HEK293 (cell line): ENCODE measurements around the gene VSTM4.

Experiments
- CTCF ChIA-PET: fragments of 350-600 bp; formaldehyde crosslinking; extraction: SDS; loops from one replicate; lab custom pipeline; 2021; ENCODE audit warnings: antibody characterized with exemption; lab: Yijun Ruan, JAX
- POLR2A ChIA-PET: fragments of 300-600 bp; formaldehyde crosslinking; extraction: SDS; loops from one replicate; lab custom pipeline; 2020; ENCODE audit warnings: antibody characterized with exemption, inconsistent platforms; lab: Yijun Ruan, JAX
- H3K27ac ChIP-seq: fragments of 200-500 bp; sonication (Bioruptor generic); 2 replicates; pipeline ENCODE4 v1.5.1; 2014; ENCODE audit warnings: low read depth, low read length, control low read depth, inconsistent platforms; ENCODE audit errors: extremely low read depth
- H3K36me3 ChIP-seq, 2 experiments: fragments of 200-500 bp in 1 of 2; sonication (Bioruptor generic) in 1 of 2; 1 replicate in 1 of 2; 2 replicates in 1 of 2; pipeline ENCODE4 v1.5.1; 2014 to 2017; ENCODE audit warnings: inconsistent platforms in 2 of 2, low read length in 2 of 2; ENCODE audit not compliant: control insufficient read depth in 2 of 2, insufficient read depth in 1 of 2
- H3K4me1 ChIP-seq: fragments of 200-500 bp; sonication (Bioruptor generic); 2 replicates; pipeline ENCODE4 v1.5.1; 2014; ENCODE audit warnings: mild to moderate bottlenecking, low read length, inconsistent platforms; ENCODE audit not compliant: control insufficient read depth, insufficient read depth
- H3K4me3 ChIP-seq: 2 replicates; pipeline ENCODE4 v1.5.1; 2011; ENCODE audit warnings: low read depth, mild to moderate bottlenecking, control low read depth, low read length, moderate library complexity
- H3K9me3 ChIP-seq: fragments of 200-500 bp; sonication (Bioruptor generic); 2 replicates; pipeline ENCODE4 v1.5.1; 2014; ENCODE audit warnings: low read depth, low read length, inconsistent platforms; ENCODE audit not compliant: control insufficient read depth, insufficient read depth
- AEBP2 ChIP-seq: fragments of 450-650 bp; formaldehyde crosslinking; IDR thresholded peaks from 2 replicates; pipeline ENCODE4 v1.5.1; 2016; ENCODE audit warnings: missing biosample characterization, missing genetic modification characterization, borderline replicate concordance
- HOXA7 ChIP-seq: sonication (generic); formaldehyde crosslinking; IDR thresholded peaks from 2 replicates; pipeline ENCODE4 v1.8.1; 2022; ENCODE audit warnings: missing genetic modification reagents, borderline replicate concordance
- HOXC10 ChIP-seq: sonication (generic); formaldehyde crosslinking; IDR thresholded peaks from 2 replicates; pipeline ENCODE4 v1.8.1; 2023; ENCODE audit warnings: mild to moderate bottlenecking, missing genetic modification reagents
- INSM2 ChIP-seq: fragments of 450-650 bp; formaldehyde crosslinking; IDR thresholded peaks from 2 replicates; pipeline ENCODE4 v1.5.1; 2016; ENCODE audit warnings: missing biosample characterization, missing genetic modification characterization
- REPIN1 ChIP-seq: fragments of 450-650 bp; formaldehyde crosslinking; IDR thresholded peaks from 2 replicates; pipeline ENCODE4 v1.5.1; 2017; ENCODE audit warnings: missing biosample characterization, missing genetic modification characterization, low read depth
- YY1 ChIP-seq: fragments of 450-650 bp; formaldehyde crosslinking; IDR thresholded peaks from 2 replicates; pipeline ENCODE4 v1.5.1; 2018; ENCODE audit warnings: missing biosample characterization, missing genetic modification characterization
- ZBTB17 ChIP-seq: fragments of 450-650 bp; formaldehyde crosslinking; IDR thresholded peaks from 2 replicates; pipeline ENCODE4 v1.5.1; 2016; ENCODE audit warnings: missing biosample characterization, missing genetic modification characterization
- ZBTB49 ChIP-seq: fragments of 450-650 bp; formaldehyde crosslinking; IDR thresholded peaks from 2 replicates; pipeline ENCODE4 v1.5.1; 2016; ENCODE audit warnings: missing biosample characterization, missing genetic modification characterization, low read depth
- ZBTB8A ChIP-seq: fragments of 450-650 bp; formaldehyde crosslinking; IDR thresholded peaks from 2 replicates; pipeline ENCODE4 v1.5.1; 2016; ENCODE audit warnings: missing biosample characterization, missing genetic modification characterization
- ZFP3 ChIP-seq: fragments of 450-650 bp; formaldehyde crosslinking; IDR thresholded peaks from 2 replicates; pipeline ENCODE4 v1.5.1; 2016; ENCODE audit warnings: low read depth, missing biosample characterization, missing genetic modification characterization
- ZFP41 ChIP-seq: fragments of 450-650 bp; formaldehyde crosslinking; IDR thresholded peaks from 2 replicates; pipeline ENCODE4 v1.5.1; 2016; ENCODE audit warnings: missing biosample characterization, missing genetic modification characterization, borderline replicate concordance
- ZNF157 ChIP-seq: fragments of 450-650 bp; formaldehyde crosslinking; IDR thresholded peaks from 2 replicates; pipeline ENCODE4 v1.5.1; 2016; ENCODE audit warnings: missing biosample characterization, missing genetic modification characterization
- ZNF19 ChIP-seq: fragments of 450-650 bp; formaldehyde crosslinking; IDR thresholded peaks from 2 replicates; pipeline ENCODE4; 2016; ENCODE audit warnings: missing biosample characterization, missing genetic modification characterization, low read depth
- ZNF221 ChIP-seq: fragments of 450-650 bp; formaldehyde crosslinking; IDR thresholded peaks from 2 replicates; pipeline ENCODE4 v1.5.1; 2017; ENCODE audit warnings: missing biosample characterization, missing genetic modification characterization, borderline replicate concordance
- ZNF266 ChIP-seq: fragments of 450-650 bp; formaldehyde crosslinking; IDR thresholded peaks from 2 replicates; pipeline ENCODE4 v1.5.1; 2016; ENCODE audit warnings: missing biosample characterization, missing genetic modification characterization, low read depth
- ZNF785 ChIP-seq: fragments of 450-650 bp; formaldehyde crosslinking; IDR thresholded peaks from 2 replicates; pipeline ENCODE4 v1.5.1; 2016; ENCODE audit warnings: missing biosample characterization, missing genetic modification characterization
- ZNF843 ChIP-seq: fragments of 450-650 bp; formaldehyde crosslinking; IDR thresholded peaks from 2 replicates; pipeline ENCODE4 v1.5.1; 2016; ENCODE audit warnings: missing biosample characterization, missing genetic modification characterization
- TF ChIP-seq, protein P1 (sequence below): fragments of 450-650 bp; formaldehyde crosslinking; IDR thresholded peaks from 2 replicates; pipeline ENCODE4 v1.5.1; 2017; ENCODE audit warnings: missing biosample characterization, missing genetic modification characterization
- TF ChIP-seq, protein P2 (sequence below): fragments of 450-650 bp; formaldehyde crosslinking; IDR thresholded peaks from 2 replicates; pipeline ENCODE4 v1.5.1; 2016; ENCODE audit warnings: missing biosample characterization, missing genetic modification characterization

The VSTM4 gene

GRCh38 chr10:48993627-48994026 is 121.7 kb downstream of the VSTM4 start (continued):
- TF ChIP-seq ZBTB49 (tag by site-specific recombination) (no peak), ZFP3 (no peak), YY1 (no peak), ZFP41 (no peak), REPIN1 (tag by site-specific recombination) (no peak), ZBTB8A (no peak), ZNF266 (tag by site-specific recombination) (no peak), HOXA7 (CRISPR knock-in tag) (no peak)
- TF ChIP-seq, all 188 proteins: peak for 0

GRCh38 chr10:48990226-48990625 is 125.1 kb downstream of the VSTM4 start:
- no peak overlapping the region for H3K27ac ChIP-seq
- no peaks in the 10 kb centered on the region for H3K36me3 ChIP-seq
- H3K4me3 ChIP-seq, result no peak overlapping the region
- ChIA-PET POLR2A (no interaction called here), CTCF (interaction anchor here (1.4 kb wide), 1 partner anchor 9 kb away, joined by 4 read pairs; no protein-coding TSS in a partner anchor)
- H3K4me1 ChIP-seq, result no peaks in the 10 kb centered on the region
- TF ChIP-seq ZNF843 (tag by site-specific recombination), result no peak
- no peak for TF ChIP-seq HOXC10 (CRISPR knock-in tag)
- no peak for TF ChIP-seq ZNF785
- no peak for TF ChIP-seq ZNF157 (tag by site-specific recombination)
- no peak for TF ChIP-seq AEBP2 (tag by site-specific recombination)
- no peak for TF ChIP-seq ZBTB17 (tag by site-specific recombination)
- TF ChIP-seq, protein P1, sequence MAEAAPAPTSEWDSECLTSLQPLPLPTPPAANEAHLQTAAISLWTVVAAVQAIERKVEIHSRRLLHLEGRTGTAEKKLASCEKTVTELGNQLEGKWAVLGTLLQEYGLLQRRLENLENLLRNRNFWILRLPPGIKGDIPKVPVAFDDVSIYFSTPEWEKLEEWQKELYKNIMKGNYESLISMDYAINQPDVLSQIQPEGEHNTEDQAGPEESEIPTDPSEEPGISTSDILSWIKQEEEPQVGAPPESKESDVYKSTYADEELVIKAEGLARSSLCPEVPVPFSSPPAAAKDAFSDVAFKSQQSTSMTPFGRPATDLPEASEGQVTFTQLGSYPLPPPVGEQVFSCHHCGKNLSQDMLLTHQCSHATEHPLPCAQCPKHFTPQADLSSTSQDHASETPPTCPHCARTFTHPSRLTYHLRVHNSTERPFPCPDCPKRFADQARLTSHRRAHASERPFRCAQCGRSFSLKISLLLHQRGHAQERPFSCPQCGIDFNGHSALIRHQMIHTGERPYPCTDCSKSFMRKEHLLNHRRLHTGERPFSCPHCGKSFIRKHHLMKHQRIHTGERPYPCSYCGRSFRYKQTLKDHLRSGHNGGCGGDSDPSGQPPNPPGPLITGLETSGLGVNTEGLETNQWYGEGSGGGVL (tag by site-specific recombination), result no peak
- TF ChIP-seq ZNF19 (tag by site-specific recombination), result no peak
- no peak for TF ChIP-seq INSM2 (tag by site-specific recombination)
- TF ChIP-seq, protein P2, sequence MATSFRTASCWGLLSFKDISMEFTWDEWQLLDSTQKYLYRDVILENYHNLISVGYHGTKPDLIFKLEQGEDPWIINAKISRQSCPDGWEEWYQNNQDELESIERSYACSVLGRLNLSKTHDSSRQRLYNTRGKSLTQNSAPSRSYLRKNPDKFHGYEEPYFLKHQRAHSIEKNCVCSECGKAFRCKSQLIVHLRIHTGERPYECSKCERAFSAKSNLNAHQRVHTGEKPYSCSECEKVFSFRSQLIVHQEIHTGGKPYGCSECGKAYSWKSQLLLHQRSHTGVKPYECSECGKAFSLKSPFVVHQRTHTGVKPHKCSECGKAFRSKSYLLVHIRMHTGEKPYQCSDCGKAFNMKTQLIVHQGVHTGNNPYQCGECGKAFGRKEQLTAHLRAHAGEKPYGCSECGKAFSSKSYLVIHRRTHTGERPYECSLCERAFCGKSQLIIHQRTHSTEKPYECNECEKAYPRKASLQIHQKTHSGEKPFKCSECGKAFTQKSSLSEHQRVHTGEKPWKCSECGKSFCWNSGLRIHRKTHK (tag by site-specific recombination), result no peak
- no peak for TF ChIP-seq ZNF221 (tag by site-specific recombination)
- H3K9me3 ChIP-seq, result no peaks in the 10 kb centered on the region
